Testis (tissue), 2 donors: ENCODE data around the gene GRIN1.

Source experiments
- CTCF ChIP-seq, 3 experiments: fragments of 450-650 bp in 2 of 3; fragments of 200-600 bp in 1 of 3; sonication (generic) in 1 of 3; IDR thresholded peaks; one replicate each; pipeline ENCODE4 v1.5.1; 2016 to 2019; ENCODE audit warnings: antibody characterized with exemption in 3 of 3, mild to moderate bottlenecking in 2 of 3, moderate library complexity in 1 of 3
- POLR2A ChIP-seq: fragments of 450-650 bp; IDR thresholded peaks from one replicate; pipeline ENCODE4 v1.6.1; 2017; ENCODE audit warnings: antibody characterized with exemption, mild to moderate bottlenecking, moderate library complexity

GRCh38 chr9:137107982-137108381, 31.0 kb upstream of the GRIN1 start:
- TF ChIP-seq CTCF (IDR thresholded peaks at IDR 0.05) (no peak), POLR2A (no peak)
